ENCODE data around the gene ZNF775.

DNA sequence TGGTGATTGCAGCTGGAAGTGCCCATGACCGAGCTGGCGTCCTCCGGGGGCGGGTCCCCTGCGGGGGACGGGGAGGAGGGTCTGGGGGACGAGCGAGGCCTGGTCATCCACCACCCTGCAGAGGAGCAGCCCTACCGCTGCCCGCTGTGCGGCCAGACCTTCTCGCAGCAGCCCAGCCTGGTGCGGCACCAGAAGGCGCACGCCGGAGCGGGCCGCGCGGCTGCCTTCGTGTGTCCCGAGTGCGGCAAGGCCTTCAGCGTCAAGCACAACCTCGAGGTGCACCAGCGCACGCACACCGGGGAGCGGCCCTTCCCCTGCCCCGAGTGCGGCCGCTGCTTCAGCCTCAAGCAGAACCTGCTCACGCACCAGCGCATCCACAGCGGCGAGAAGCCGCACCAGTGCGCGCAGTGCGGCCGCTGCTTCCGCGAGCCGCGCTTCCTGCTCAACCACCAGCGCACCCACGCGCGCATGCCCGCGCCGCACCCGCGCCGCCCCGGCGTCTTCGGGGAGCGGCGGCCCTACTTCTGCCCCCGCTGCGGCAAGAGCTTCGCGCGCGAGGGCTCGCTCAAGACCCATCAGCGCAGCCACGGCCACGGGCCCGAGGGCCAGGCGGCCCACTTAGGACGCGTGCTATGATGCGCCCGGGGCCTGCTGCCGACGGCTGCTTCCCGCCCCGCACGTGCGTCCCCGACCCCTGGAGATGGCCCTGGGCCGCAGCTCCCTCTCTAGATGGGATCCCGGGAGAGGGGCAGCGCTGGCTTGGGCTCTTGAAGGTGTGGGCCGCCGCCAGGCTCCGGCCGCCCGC, 28.7 kb downstream of the ZNF775 start:
- TF ChIP-seq, protein P1, sequence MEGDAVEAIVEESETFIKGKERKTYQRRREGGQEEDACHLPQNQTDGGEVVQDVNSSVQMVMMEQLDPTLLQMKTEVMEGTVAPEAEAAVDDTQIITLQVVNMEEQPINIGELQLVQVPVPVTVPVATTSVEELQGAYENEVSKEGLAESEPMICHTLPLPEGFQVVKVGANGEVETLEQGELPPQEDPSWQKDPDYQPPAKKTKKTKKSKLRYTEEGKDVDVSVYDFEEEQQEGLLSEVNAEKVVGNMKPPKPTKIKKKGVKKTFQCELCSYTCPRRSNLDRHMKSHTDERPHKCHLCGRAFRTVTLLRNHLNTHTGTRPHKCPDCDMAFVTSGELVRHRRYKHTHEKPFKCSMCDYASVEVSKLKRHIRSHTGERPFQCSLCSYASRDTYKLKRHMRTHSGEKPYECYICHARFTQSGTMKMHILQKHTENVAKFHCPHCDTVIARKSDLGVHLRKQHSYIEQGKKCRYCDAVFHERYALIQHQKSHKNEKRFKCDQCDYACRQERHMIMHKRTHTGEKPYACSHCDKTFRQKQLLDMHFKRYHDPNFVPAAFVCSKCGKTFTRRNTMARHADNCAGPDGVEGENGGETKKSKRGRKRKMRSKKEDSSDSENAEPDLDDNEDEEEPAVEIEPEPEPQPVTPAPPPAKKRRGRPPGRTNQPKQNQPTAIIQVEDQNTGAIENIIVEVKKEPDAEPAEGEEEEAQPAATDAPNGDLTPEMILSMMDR (conservative IDR thresholded peaks at IDR 0.05) = no peak
- no peak for TF ChIP-seq EZH2 (IDR thresholded peaks at IDR 0.05; ENCODE audit: low read depth)
